ENCODE measurements around the gene ZNF750.

- TF ChIP-seq, protein P1, sequence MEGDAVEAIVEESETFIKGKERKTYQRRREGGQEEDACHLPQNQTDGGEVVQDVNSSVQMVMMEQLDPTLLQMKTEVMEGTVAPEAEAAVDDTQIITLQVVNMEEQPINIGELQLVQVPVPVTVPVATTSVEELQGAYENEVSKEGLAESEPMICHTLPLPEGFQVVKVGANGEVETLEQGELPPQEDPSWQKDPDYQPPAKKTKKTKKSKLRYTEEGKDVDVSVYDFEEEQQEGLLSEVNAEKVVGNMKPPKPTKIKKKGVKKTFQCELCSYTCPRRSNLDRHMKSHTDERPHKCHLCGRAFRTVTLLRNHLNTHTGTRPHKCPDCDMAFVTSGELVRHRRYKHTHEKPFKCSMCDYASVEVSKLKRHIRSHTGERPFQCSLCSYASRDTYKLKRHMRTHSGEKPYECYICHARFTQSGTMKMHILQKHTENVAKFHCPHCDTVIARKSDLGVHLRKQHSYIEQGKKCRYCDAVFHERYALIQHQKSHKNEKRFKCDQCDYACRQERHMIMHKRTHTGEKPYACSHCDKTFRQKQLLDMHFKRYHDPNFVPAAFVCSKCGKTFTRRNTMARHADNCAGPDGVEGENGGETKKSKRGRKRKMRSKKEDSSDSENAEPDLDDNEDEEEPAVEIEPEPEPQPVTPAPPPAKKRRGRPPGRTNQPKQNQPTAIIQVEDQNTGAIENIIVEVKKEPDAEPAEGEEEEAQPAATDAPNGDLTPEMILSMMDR (IDR thresholded peaks at IDR 0.05), result no peak
- TF ChIP-seq POLR2A (IDR thresholded peaks at IDR 0.05), result no peak
Observed at GRCh38 chr17:82845163-82845807, 5.5 kb upstream of the ZNF750 start.
